NT2/D1 (cell line): Measurements from ENCODE around the gene ANKRD13A.

Experiments
- SUZ12 ChIP-seq: IDR thresholded peaks from 2 replicates; pipeline ENCODE4 v1.6.1; 2011; ENCODE audit not compliant: insufficient read length, insufficient read depth; ENCODE audit errors: extremely low read depth
- YY1 ChIP-seq: IDR thresholded peaks from 2 replicates; pipeline ENCODE4 v1.6.1; 2011; ENCODE audit not compliant: insufficient read length, insufficient read depth
- ZNF274 ChIP-seq: IDR thresholded peaks from 2 replicates; pipeline ENCODE4 v1.6.1; 2011; ENCODE audit warnings: mild to moderate bottlenecking, low read depth, low read length

DNA sequence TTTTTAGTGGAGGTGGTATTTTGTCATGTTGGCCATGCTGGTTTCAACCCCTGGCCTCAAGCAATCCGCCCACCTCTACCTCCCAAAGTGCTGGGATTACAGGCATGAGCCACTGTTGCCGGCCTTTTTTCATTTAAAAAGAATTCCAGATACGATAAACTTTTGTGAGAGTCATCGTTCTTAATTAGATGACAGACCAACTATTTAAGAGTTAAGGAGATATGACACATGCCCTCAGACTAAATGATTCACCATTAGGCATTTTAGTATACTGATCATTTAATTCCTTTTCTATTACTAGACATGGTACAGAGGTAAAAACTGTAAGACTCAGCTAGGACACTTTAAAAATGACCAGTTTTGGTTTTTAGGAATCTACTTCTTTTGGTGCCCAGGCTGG lies 2.4 kb downstream of the ANKRD13A start:
- no peak for TF ChIP-seq YY1
- TF ChIP-seq ZNF274, result no peak
- TF ChIP-seq SUZ12, result no peak
